HG03575 (cell line): ENCODE measurements around the gene GPR176.
A peak's percentile ranks its signal among the peaks of the same experiment; 100 is the strongest.

Experiments used
- ATAC-seq: cut with Tn5 transposase; IDR thresholded peaks from one replicate; pipeline ENCODE4 v1.9.1; 2021; ENCODE audit not compliant: unreplicated experiment, insufficient number of reproducible peaks, low FRiP score; ENCODE audit errors: extremely low read depth

GPR176 gene

GRCh38 chr15:39939487-39940452 lies 19.7 kb upstream of the GPR176 start:
- ATAC-seq, result no peak

- ATAC-seq, result no peak
Observed at GRCh38 chr15:39937696-39938095, 17.6 kb upstream of the GPR176 start.

GRCh38 chr15:39936681-39937080 lies 16.6 kb upstream of the GPR176 start:
- no peak for ATAC-seq

- no peak for ATAC-seq
Observed at GRCh38 chr15:39936187-39936586, 16.1 kb upstream of the GPR176 start.

- no peak for ATAC-seq
Observed at GRCh38 chr15:39935241-39935640, 15.2 kb upstream of the GPR176 start.

- no peak for ATAC-seq
Observed at GRCh38 chr15:39934397-39935071, 14.5 kb upstream of the GPR176 start.

GRCh38 chr15:39931615-39932014 lies 11.5 kb upstream of the GPR176 start:
- no peak for ATAC-seq

- ATAC-seq, result no peak
Observed at GRCh38 chr15:39926526-39926925, 6.5 kb upstream of the GPR176 start.

GRCh38 chr15:39925112-39925842 lies 5.2 kb upstream of the GPR176 start:
- no peak for ATAC-seq

- no peak for ATAC-seq
Observed at GRCh38 chr15:39924437-39924836, 4.4 kb upstream of the GPR176 start.

GRCh38 chr15:39922462-39923092 lies 2.5 kb upstream of the GPR176 start:
- ATAC-seq, result no peak

- ATAC-seq, result no peak
Observed at GRCh38 chr15:39921274-39921638, 1.2 kb upstream of the GPR176 start.

- peak; percentile 44 for ATAC-seq
Observed at GRCh38 chr15:39920510-39921273, 626 bp upstream of the GPR176 start.

GRCh38 chr15:39919411-39919747 lies 687 bp downstream of the GPR176 start:
- no peak for ATAC-seq

GRCh38 chr15:39918688-39919385 lies 1.2 kb downstream of the GPR176 start:
- no peak for ATAC-seq

- ATAC-seq, result no peak
Observed at GRCh38 chr15:39914977-39915376, 5.1 kb downstream of the GPR176 start.

GRCh38 chr15:39909007-39909406 lies 11.1 kb downstream of the GPR176 start:
- no peak for ATAC-seq

- ATAC-seq, result no peak
Observed at GRCh38 chr15:39908186-39908585, 11.9 kb downstream of the GPR176 start.
